HG02623 (cell line): Measurements from ENCODE around the gene RPS15.

Experiments
- ATAC-seq: cut with Tn5 transposase; IDR thresholded peaks from one replicate; pipeline ENCODE4 v1.9.1; 2021; ENCODE audit warnings: moderate library complexity; ENCODE audit not compliant: unreplicated experiment

Gene RPS15

GRCh38 chr19:1481893-1482360 is 43.7 kb downstream of the RPS15 start:
- no peak for ATAC-seq

GRCh38 chr19:1482361-1483130 is 44.4 kb downstream of the RPS15 start:
- no peak for ATAC-seq

GRCh38 chr19:1483131-1483978 is 45.2 kb downstream of the RPS15 start:
- ATAC-seq: no peak

DNA sequence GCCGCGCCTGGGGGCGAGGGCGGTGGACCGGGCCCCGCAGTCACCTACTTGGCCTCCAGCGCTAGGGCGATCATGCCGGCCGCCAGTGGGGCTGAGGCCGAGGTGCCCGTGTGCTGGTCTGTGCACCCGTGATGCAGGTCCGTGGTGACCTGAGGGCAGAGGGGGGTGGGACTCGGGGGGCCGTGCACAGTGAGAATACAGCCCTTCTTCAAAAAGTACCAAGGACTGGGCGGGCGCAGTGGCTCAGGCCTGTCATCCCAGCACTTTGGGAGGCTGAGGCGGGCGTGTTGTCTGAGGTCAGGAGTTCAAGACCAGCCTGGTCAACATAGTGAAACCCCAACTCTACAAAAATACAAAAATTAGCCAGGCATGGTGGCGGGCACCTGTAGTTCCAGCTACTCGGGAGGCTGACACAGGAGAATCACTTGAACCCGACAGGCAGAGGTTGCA is 45.8 kb downstream of the RPS15 start:
- ATAC-seq: no peak

DNA sequence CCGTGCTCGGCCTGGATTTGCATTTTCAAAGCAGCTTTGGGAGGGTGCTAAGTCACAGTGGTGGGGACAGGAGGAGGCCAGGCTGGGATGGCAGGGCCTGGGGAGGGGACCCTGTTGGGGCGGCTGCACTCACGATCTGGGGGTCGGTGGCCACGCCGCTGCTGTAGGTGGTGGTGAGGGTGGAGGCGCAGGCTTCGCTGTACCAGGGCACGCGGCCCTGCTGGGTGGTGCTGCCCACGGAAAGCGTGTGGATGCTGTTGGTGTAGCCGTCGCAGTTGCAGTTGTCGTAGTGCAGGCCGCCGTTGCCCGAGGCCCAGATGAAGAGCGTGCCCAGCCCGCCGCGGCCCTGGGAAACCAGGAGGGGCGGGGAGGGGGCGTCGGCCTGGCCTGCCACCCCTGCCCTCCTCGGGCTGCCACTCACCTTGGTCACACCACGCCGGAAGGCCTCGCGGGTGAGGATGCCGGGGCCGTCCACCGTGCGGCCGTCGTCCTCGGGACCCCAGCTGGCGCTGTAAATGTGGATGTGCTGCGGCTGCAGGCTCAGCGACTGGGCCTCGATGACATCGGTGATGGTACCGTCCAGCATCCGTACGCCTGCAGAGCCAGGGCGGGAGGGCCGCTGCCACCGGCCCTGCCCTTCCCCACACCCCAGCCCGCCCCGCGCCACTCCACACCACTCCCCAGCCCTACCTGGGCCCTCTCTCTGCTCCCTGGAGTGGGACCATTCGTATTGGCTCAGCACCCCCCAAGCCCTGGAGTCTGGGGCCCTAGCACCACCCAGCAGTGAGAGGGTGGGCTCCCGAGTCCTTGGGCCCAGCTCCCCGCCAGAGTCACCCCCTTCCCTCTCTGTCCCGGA is 48.8 kb downstream of the RPS15 start:
- no peak for ATAC-seq

DNA sequence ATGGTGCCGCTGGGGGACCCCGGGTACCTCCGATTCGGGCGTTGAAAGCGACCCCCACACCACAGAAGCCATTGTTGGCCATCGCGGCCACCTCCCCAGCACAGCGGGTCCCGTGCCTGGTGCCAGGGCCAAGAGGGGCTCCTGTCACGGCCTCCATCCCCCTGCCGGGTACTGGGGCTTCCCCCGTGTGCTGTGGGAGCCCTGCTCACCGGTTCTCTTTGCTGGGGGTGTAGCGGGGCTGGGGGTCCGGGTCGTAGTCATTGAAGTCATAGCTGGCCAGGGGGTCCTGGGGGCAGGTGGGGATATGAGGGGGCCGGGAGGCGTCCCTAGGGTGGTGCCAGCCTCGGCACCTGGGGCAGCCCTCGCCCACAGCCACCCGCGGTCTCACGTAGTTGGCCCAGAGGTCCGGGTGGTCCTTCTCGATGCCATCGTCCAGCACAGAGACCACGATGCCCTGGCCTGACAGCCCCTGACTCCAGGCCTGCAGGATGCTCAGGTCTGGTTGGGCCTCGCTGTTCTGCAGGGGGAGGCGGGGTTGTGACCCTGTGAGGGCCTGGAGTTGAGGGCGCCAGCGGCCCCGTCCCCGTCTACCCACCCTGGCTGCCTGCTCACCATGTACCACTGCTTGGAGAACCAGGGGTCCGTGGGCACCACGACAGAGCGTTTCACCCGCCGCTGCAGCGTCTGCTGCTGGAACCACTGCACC is 49.5 kb downstream of the RPS15 start:
- no peak for ATAC-seq

- no peak for ATAC-seq
These were observed 50.0 kb downstream of the RPS15 start for GRCh38 chr19:1488282-1488601.

DNA sequence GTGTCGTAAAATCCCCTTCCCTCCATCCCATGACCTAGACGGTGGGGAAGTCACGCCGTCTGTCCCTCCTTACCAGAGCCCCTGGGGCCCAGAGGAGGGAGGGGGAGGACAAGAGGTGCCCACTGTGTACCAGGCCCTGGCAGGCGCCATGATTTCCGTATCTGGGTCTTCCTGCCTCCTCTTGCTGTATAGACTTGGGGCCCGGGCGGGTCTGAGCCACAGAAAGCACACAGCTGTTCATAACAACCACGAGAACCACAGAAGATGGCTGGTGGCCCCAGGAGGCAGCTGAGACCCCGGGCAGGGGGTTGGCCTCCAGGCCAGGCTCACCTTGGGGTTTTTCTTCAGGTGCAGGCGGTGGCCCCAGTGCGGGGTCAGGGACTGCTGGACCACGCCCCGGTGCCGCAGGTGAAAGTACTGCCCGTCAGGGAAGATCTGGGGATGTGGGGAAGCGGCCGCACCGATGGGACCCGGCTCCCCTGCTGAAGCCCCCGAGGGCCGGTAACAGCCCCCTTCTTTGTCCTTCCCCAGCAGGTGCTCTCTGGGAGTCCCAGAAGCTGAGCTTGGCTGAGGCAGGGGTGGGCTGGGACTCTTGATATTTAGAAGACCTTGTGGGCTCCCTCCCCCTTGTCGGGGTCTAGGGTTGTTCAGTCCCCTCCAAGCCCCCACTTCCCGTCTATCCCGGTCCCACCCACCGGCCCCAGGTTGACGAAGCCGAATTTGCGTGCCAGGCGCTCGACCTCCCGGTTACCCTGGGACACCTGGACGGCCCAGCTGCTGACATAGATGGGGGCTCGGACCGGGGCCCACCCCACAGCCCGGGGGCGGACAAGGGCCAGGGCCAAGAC is 51.5 kb downstream of the RPS15 start:
- no peak for ATAC-seq
